GM20000 (cell line): Measurements from ENCODE around the gene NHLRC4.

Experiments
- DNase-seq: peaks from one replicate; pipeline ENCODE4 v3.0.0; 2012; ENCODE audit warnings: low spot score
- CTCF ChIP-seq: IDR thresholded peaks from 2 replicates; pipeline ENCODE4 v1.5.1; 2012; ENCODE audit warnings: mild to moderate bottlenecking, control low read depth; ENCODE audit errors: extremely low read depth, missing control alignments

NHLRC4 gene

GRCh38 chr16:527015-527903 lies 39.5 kb upstream of the NHLRC4 start, which contains the start of gene CAPN15:
TSS of gene CAPN15 (plus strand) at chr16:527712. CDS start at chr16:546839, 19,127 bp downstream.
- peak; percentile 97 for DNase-seq
- no peak for TF ChIP-seq CTCF

GRCh38 chr16:528111-529011 lies 38.4 kb upstream of the NHLRC4 start:
- no peak for DNase-seq
- no peak for TF ChIP-seq CTCF

- DNase-seq = no peak
- TF ChIP-seq CTCF = no peak
Observed at GRCh38 chr16:529012-529575, 37.7 kb upstream of the NHLRC4 start.

GRCh38 chr16:530111-530817 lies 36.5 kb upstream of the NHLRC4 start:
- no peak for DNase-seq
- TF ChIP-seq CTCF = no peak

- no peak for TF ChIP-seq CTCF
- DNase-seq = no peak
Observed at GRCh38 chr16:531494-532125, 35.2 kb upstream of the NHLRC4 start.

GRCh38 chr16:533391-534123 lies 33.2 kb upstream of the NHLRC4 start:
- no peak for DNase-seq
- TF ChIP-seq CTCF = no peak
